GM19328 (cell line): Measurements from ENCODE around the gene LMX1B.

ENCODE experiments used
- ATAC-seq: cut with Tn5 transposase; IDR thresholded peaks from one replicate; pipeline ENCODE4 v1.9.1; 2021; ENCODE audit warnings: mild to moderate bottlenecking, moderate library complexity; ENCODE audit not compliant: unreplicated experiment

LMX1B gene

GRCh38 chr9:126630458-126631237 is 16.9 kb downstream of the LMX1B start:
- no peak for ATAC-seq

GRCh38 chr9:126631254-126631653 is 17.5 kb downstream of the LMX1B start:
- ATAC-seq, result no peak

GRCh38 chr9:126633881-126634558 is 20.3 kb downstream of the LMX1B start:
- no peak for ATAC-seq

DNA sequence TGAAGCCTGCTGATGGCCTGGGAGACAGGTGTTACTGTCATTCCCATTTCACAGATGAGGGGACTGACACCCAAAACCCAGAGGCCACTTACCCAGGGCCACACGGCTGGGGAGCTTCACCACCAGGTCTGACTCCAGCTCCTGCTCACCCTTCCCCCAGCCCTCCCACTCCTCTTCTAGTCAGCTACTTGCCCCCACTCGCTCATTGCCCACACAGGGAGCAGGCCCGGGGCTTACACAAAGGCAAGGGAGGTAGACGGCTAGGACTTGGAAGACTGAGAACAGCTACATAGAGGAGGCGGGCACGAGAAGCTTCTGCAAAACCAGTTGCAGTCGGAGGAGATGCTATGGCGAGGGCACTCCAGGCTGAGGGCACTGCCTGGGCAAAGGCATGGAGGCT is 21.3 kb downstream of the LMX1B start:
- ATAC-seq, result no peak

DNA sequence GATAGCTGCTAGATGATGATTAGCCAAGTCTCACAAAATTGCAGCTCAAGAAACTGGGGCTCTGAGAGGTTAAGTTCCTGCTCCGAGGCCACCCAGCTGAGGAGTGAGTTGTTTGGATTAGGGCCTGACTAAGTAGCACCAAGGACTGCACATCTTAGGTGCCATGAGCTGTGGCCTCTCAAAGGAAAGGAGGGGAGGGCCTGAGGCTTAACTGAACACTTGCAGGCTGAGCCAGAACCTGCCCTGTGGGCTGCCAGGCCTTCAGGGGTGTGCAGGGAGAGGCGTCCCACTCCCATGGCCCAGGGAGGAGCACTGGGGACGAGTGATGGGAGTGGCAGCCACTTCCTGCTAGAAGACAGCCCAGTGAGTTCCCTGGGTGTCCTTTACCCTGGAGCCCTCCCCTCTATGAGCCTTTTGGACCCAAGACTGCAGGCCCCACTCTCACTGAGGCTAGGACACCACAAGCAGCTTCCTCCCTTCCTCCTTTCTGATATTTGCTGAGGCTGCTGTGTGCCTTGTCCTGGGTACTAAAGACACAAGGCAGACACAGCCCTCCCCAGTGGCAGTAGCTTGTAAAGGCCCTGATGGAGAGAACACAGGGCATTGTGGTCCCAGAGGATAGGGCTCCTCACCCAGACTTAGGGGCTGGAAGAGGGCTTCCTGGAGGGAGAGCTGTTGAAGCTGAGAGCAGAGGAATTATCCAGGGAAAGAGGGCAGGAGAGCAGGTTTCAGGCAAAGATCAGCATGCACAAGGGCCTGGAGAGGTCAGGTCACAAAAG is 22.1 kb downstream of the LMX1B start:
- ATAC-seq, result no peak

GRCh38 chr9:126636983-126637798 is 23.5 kb downstream of the LMX1B start:
- no peak for ATAC-seq

DNA sequence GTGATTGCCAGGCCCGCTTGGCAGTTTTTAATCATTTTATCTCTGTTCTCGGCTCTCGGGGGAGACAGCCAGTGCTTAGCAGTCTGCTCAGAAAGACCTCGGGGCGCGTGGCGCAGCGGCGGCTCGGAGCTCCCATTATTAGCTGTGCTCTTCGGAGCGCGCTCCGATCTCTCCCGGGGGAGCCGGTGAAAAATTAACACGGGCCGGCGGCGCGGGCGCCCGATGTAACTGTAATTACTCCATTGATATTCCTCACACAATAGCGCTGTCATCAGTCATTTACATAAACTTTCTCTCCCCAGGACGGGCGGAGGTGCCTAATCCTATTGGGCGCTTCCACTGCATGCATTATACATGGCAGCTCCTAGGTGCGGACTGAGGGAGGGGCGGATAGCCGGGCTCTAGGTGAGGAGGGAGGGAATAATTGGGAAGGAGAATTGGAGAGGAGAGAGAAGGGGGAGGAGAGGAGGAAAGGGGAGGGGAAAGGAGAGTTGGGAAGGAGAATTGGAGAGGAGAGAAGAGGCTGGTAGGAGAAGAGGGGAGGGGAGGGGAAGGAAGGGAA is 24.9 kb downstream of the LMX1B start:
- no peak for ATAC-seq

- ATAC-seq, result no peak
These were observed 25.7 kb downstream of the LMX1B start for GRCh38 chr9:126639318-126640000.

DNA sequence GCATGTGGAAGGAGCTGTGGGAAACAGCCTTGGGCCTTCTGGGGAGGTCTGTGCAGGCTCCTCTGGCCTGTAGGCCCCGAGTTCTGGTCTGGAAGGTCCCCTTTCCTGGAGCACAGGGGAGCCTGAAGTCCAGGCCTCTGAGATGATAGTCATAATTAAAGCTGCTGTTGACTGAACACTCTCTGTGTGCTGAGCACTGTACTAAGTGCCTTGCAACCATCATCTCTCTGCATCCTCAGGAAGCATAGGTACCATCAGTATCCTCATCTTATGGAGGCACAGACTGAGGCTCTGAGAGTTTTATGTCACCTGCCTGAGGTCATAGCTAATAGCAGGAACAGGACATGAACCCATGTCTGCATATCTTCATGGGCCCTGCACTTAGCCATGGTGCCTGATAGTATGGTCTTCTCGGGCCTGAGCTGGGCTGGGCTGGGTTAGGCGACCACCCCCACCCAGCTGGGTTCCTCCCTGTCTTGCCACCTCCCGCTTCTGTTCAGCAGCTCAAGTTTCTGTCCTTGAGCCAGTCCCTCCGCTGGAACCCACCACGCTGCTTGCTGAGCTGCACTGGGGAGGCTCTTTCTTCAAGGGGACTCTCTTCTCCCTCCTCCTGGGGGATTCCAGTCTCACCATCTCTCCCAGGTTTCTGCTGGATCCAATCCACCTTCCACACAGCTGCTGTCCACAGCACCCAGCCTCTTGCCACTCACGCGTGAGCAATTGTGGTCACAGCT is 27.6 kb downstream of the LMX1B start:
- no peak for ATAC-seq

DNA sequence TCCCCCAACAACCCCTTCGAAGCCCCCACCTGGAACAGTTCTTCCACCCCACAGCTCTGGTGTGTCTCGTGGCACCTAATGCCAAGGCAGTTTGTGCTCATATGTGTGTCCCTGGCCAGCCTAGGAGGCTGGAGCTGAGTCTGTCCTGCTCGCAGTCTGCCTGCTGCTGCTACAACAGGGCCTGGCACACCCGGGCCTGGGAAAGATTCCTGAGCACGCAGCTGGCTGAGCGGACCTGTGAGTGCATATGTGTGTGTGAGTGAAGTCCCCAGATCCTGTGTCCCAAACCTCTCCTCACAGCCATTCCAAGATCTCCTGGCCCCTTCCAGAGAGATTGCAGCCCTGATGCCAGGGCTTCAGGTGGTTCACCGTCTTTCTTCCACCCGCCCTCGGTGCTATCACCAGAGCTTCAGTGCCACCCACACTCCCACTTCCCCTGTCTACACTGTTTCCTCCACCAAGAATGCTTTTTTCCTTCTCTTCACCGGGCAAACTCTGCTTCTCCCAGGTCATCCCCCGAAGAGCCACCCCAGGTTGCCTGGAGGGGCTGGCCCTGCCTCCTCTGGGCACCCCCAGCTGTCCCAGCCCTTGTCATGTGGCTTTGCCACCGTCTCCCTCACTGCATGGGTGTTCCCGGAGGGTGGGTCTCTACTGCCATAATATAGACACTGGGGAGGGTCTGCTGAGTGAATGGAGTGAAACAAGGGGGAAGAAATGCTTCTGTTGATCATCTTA is 28.4 kb downstream of the LMX1B start:
- ATAC-seq, result no peak

DNA sequence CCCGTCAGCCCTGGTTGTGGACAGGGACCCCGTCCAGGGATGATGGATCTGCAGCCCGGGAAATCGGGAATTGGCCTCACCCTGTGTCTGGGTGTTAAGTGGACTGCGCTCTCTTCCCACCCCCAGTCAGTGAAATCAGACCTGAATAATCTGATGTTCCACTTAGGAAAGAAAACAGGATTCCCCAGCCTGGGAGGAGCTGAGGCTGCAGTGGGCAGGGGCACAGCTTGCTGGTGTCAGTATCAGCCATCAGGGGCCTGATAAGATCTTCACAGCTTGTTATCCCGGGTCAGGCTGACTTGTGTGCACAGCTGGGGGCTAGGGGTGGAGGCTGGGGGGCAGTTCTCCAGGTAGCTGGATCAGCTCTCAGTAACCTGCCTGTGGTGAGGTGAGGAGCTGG is 29.1 kb downstream of the LMX1B start:
- no peak for ATAC-seq

GRCh38 chr9:126643945-126644527 is 30.3 kb downstream of the LMX1B start:
- no peak for ATAC-seq

- no peak for ATAC-seq
These were observed 32.4 kb downstream of the LMX1B start for GRCh38 chr9:126646162-126646561.

DNA sequence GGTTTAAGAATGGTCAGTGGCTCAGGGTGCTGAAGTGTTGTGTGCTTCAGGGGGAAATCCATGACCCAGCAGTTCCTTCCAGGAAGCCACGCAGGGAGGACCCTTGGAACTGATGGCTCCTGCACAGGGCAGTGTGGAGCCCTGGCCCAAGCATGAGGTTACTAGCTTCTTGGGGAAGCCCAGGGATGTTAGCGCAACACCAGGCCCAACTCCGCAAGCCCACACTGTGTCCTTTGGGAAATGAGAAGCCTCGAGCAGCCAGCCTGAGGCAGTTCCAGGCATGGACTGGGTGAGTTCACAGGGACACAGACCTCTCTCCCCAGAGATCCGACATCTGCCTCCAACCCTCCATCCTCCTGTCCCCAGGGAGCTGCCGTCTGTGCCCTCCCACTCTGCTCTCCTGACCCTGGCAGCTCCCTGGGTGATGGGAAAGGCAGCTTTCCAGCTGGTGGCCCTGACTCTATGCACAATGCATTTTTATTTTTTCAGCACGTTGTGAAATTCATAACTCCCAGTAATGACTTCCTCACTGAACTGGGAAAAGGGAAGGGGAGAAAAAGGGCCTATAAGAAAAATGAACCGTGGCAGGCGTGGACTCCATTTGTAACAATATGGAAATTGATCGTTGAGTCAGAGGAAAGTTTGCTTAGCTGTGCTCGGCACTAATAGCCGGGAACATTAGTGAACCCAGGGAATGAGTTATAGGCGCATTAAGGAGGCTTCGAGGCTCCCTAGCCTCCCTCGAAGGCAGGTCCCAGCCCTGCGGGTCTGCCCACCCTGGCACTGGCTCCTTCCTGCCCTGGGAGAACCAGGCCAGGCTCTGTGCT is 34.1 kb downstream of the LMX1B start:
- ATAC-seq, result no peak

DNA sequence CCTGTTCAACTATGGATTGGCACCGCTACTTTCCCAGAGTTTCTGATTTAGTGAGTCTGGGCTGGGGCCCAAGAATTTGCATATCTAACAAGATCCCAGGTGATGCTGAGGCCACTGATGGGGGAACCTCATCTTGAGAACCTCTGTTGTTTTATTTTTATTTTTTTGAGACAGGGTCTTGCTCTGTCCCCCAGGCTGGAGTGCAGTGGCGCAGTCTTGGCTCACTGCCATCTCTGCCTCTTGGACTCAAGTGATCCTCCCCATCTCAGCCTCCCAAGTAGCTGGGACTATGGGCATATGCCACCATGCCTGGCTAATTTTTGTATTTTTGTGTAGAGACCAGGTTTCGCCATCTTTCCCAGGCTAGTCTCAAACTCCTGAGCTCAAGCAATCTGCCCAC is 35.7 kb downstream of the LMX1B start:
- no peak for ATAC-seq

- no peak for ATAC-seq
These were observed 36.9 kb downstream of the LMX1B start for GRCh38 chr9:126650404-126651341.
